HS-27A (cell line): ENCODE measurements around the gene MEGF10.

ENCODE experiments used
- DNase-seq: peaks from one replicate; pipeline ENCODE4 v3.0.0-alpha.2; 2012; ENCODE audit warnings: low read depth, missing footprints

The MEGF10 gene

GRCh38 chr5:127411381-127411780 lies 120.8 kb downstream of the MEGF10 start:
- DNase-seq, result no peak

- DNase-seq, result no peak
Observed at GRCh38 chr5:127412698-127413097, 122.1 kb downstream of the MEGF10 start.

- no peak for DNase-seq
Observed at GRCh38 chr5:127415034-127415433, 124.4 kb downstream of the MEGF10 start.

- no peak for DNase-seq
Observed at GRCh38 chr5:127416906-127417305, 126.3 kb downstream of the MEGF10 start.

GRCh38 chr5:127417528-127417927 lies 126.9 kb downstream of the MEGF10 start:
- DNase-seq, result no peak

- no peak for DNase-seq
Observed at GRCh38 chr5:127418367-127418766, 127.8 kb downstream of the MEGF10 start.

- DNase-seq, result no peak
Observed at GRCh38 chr5:127418974-127419682, 128.5 kb downstream of the MEGF10 start.

GRCh38 chr5:127419683-127420257 lies 129.2 kb downstream of the MEGF10 start:
- no peak for DNase-seq

- DNase-seq, result no peak
Observed at GRCh38 chr5:127420758-127421157, 130.2 kb downstream of the MEGF10 start.

GRCh38 chr5:127421471-127421870 lies 130.9 kb downstream of the MEGF10 start:
- no peak for DNase-seq

GRCh38 chr5:127423173-127423798 lies 132.7 kb downstream of the MEGF10 start:
- no peak for DNase-seq

GRCh38 chr5:127425037-127425436 lies 134.4 kb downstream of the MEGF10 start:
- DNase-seq, result no peak

GRCh38 chr5:127425868-127426267 lies 135.3 kb downstream of the MEGF10 start:
- DNase-seq, result no peak

- no peak for DNase-seq
Observed at GRCh38 chr5:127426661-127427060, 136.1 kb downstream of the MEGF10 start.

- DNase-seq, result no peak
Observed at GRCh38 chr5:127428276-127428675, 137.7 kb downstream of the MEGF10 start.

GRCh38 chr5:127428748-127429147 lies 138.2 kb downstream of the MEGF10 start:
- no peak for DNase-seq

GRCh38 chr5:127429928-127430327 lies 139.3 kb downstream of the MEGF10 start:
- no peak for DNase-seq

- DNase-seq, result no peak
Observed at GRCh38 chr5:127430627-127431026, 140.0 kb downstream of the MEGF10 start.

- DNase-seq, result no peak
Observed at GRCh38 chr5:127431977-127432585, 141.5 kb downstream of the MEGF10 start.

- DNase-seq, result no peak
Observed at GRCh38 chr5:127433526-127433925, 142.9 kb downstream of the MEGF10 start.

GRCh38 chr5:127434588-127434987 lies 144.0 kb downstream of the MEGF10 start:
- no peak for DNase-seq

- DNase-seq, result no peak
Observed at GRCh38 chr5:127435821-127436220, 145.2 kb downstream of the MEGF10 start.

- DNase-seq, result no peak
Observed at GRCh38 chr5:127439644-127440043, 149.0 kb downstream of the MEGF10 start.
